Effector CD4-positive, alpha-beta T cell (primary cell): ENCODE results near the gene FN1.
"Not testable (repeated sequence)": the region's sequence is repeated elsewhere in the genome, so short reads cannot be mapped to it uniquely, and the experiment has no call there.

Experiments
- DNase-seq: peaks from one replicate; pipeline ENCODE4 v3.0.0-alpha.2; 2020

FN1 gene

GRCh38 chr2:215422676-215423075, 13.2 kb downstream of the FN1 start:
- DNase-seq: no peak

GRCh38 chr2:215421859-215422461, 13.9 kb downstream of the FN1 start:
- DNase-seq: no peak

- DNase-seq: no peak
These were observed 15.4 kb downstream of the FN1 start for GRCh38 chr2:215420471-215420935.

- no peak for DNase-seq
These were observed 15.9 kb downstream of the FN1 start for GRCh38 chr2:215419769-215420470.

- no peak for DNase-seq
These were observed 16.8 kb downstream of the FN1 start for GRCh38 chr2:215419113-215419512.

GRCh38 chr2:215418064-215418963, 17.6 kb downstream of the FN1 start:
- DNase-seq: no peak

GRCh38 chr2:215417400-215417951, 18.4 kb downstream of the FN1 start:
- DNase-seq: no peak

- no peak for DNase-seq
These were observed 19.2 kb downstream of the FN1 start for GRCh38 chr2:215416656-215417055.

GRCh38 chr2:215415820-215416577, 19.9 kb downstream of the FN1 start:
- DNase-seq: no peak

GRCh38 chr2:215415218-215415617, 20.6 kb downstream of the FN1 start:
- no peak for DNase-seq

- no peak for DNase-seq
These were observed 21.2 kb downstream of the FN1 start for GRCh38 chr2:215414674-215415073.

- DNase-seq: no peak
These were observed 21.9 kb downstream of the FN1 start for GRCh38 chr2:215413974-215414373.

- DNase-seq: no peak
These were observed 22.4 kb downstream of the FN1 start for GRCh38 chr2:215413484-215413777.

GRCh38 chr2:215411941-215412743, 23.7 kb downstream of the FN1 start:
- no peak for DNase-seq

GRCh38 chr2:215410932-215411285, 25.0 kb downstream of the FN1 start:
- no peak for DNase-seq

- DNase-seq: not testable (repeated sequence)
These were observed 25.5 kb downstream of the FN1 start for GRCh38 chr2:215410181-215410931.

GRCh38 chr2:215409331-215410127, 26.3 kb downstream of the FN1 start:
- no peak for DNase-seq

- not testable (repeated sequence) for DNase-seq
These were observed 27.4 kb downstream of the FN1 start for GRCh38 chr2:215408441-215408840.

- DNase-seq: no peak
These were observed 28.1 kb downstream of the FN1 start for GRCh38 chr2:215407590-215408264.

GRCh38 chr2:215407061-215407460, 28.8 kb downstream of the FN1 start:
- DNase-seq: no peak
